IMR-90 (cell line): ENCODE results near the gene UBL3.

Source experiments
- BHLHE40 ChIP-seq: fragments of 150-350 bp; IDR thresholded peaks from 2 replicates; pipeline ENCODE4 v1.6.1; 2016; ENCODE audit warnings: mild to moderate bottlenecking, low read depth, low read length
- CEBPB ChIP-seq: IDR thresholded peaks from 2 replicates; pipeline ENCODE4 v1.6.1; 2012; ENCODE audit warnings: low read depth, low read length, improper control_type of control experiment
- CHD1 ChIP-seq: IDR thresholded peaks from 2 replicates; pipeline ENCODE4 v1.6.1; 2012; ENCODE audit warnings: low read depth, low read length, improper control_type of control experiment
- CTCF ChIP-seq: conservative IDR thresholded peaks from 2 replicates; pipeline ENCODE4 v1.5.1; 2012; ENCODE audit warnings: mild to moderate bottlenecking, low read depth, low read length, improper control_type of control experiment
- FOS ChIP-seq: fragments of 150-350 bp; IDR thresholded peaks from 2 replicates; pipeline ENCODE4 v1.6.1; 2016; ENCODE audit warnings: low read depth, low read length
- MAFK ChIP-seq: IDR thresholded peaks from 2 replicates; pipeline ENCODE4 v1.6.1; 2012; ENCODE audit warnings: low read depth, low read length, improper control_type of control experiment
- MXI1 ChIP-seq: IDR thresholded peaks from 2 replicates; pipeline ENCODE4 v1.6.1; 2012; ENCODE audit warnings: low read depth, mild to moderate bottlenecking, low read length, moderate library complexity, borderline replicate concordance
- NFE2L2 ChIP-seq: fragments of 150-350 bp; IDR thresholded peaks from 2 replicates; pipeline ENCODE4 v1.6.1; 2016; ENCODE audit warnings: low read depth, mild to moderate bottlenecking, low read length
- POLR2A ChIP-seq: IDR thresholded peaks from 2 replicates; pipeline ENCODE4 v1.6.1; 2012; ENCODE audit warnings: mild to moderate bottlenecking, low read depth, low read length
- RAD21 ChIP-seq: IDR thresholded peaks from 2 replicates; pipeline ENCODE4 v1.6.1; 2012; ENCODE audit warnings: low read length, improper control_type of control experiment
- RCOR1 ChIP-seq: IDR thresholded peaks from 2 replicates; pipeline ENCODE4 v1.6.1; 2012; ENCODE audit warnings: mild to moderate bottlenecking, low read length, improper control_type of control experiment; ENCODE audit not compliant: insufficient replicate concordance
- SMC3 ChIP-seq: fragments of 150-350 bp; IDR thresholded peaks from 2 replicates; pipeline ENCODE4 v1.6.1; 2016; ENCODE audit warnings: low read depth, mild to moderate bottlenecking, antibody characterized with exemption, low read length, moderate library complexity
- USF2 ChIP-seq: fragments of 150-350 bp; IDR thresholded peaks from 2 replicates; pipeline ENCODE4 v1.6.1; 2017; ENCODE audit warnings: mild to moderate bottlenecking, antibody characterized with exemption, low read length, low read depth

- TF ChIP-seq POLR2A (no peak), CTCF (no peak), CHD1 (no peak), NFE2L2 (peak; percentile 72), MAFK (no peak), CEBPB (no peak), RAD21 (no peak), MXI1 (no peak), SMC3 (no peak), BHLHE40 (no peak), USF2 (no peak), FOS (no peak), RCOR1 (no peak)
These were observed 96.0 kb downstream of the UBL3 start for GRCh38 chr13:29754473-29754806.
